PC-3 (cell line): ENCODE results near the gene GRIK1.

Experiments used
- EZH2 ChIP-seq: fragments of 300-600 bp; sonication (generic); IDR thresholded peaks from one replicate; pipeline ENCODE4 v1.6.1; 2017; ENCODE audit warnings: antibody characterized with exemption, mild to moderate bottlenecking, low read length; ENCODE audit not compliant: unreplicated experiment
- EZH2phosphoT487 ChIP-seq: fragments of 300-600 bp; sonication (generic); IDR thresholded peaks from 2 replicates; pipeline ENCODE4 v1.6.1; 2018; ENCODE audit warnings: mild to moderate bottlenecking, antibody characterized with exemption, low read length, borderline replicate concordance
- TF ChIP-seq, protein P1 (sequence below): fragments of 300-600 bp; sonication (generic); conservative IDR thresholded peaks from 2 replicates; pipeline ENCODE4 v1.5.1; 2017; ENCODE audit warnings: antibody characterized with exemption, low read depth, mild to moderate bottlenecking, low read length

DNA sequence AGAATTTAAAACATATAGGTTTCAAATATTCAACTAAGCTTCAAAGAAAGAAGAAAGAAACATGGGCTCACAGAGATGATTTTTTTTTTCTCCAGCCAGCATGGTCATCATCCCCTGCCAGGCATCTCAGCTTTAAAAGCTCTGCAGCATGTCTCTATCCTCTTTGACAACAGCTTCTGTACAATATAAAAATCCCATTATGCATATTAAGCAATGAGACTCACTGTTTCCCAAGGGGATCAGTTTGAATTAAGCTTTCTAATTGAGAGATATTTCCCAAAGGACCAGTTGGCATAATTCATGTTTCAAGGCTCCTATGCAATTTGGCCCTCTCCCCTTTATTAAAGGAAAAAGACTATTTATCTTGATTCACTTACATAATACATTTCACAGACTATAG lies 220.3 kb downstream of the GRIK1 start:
- no peak for TF ChIP-seq EZH2phosphoT487
- TF ChIP-seq, protein P1, sequence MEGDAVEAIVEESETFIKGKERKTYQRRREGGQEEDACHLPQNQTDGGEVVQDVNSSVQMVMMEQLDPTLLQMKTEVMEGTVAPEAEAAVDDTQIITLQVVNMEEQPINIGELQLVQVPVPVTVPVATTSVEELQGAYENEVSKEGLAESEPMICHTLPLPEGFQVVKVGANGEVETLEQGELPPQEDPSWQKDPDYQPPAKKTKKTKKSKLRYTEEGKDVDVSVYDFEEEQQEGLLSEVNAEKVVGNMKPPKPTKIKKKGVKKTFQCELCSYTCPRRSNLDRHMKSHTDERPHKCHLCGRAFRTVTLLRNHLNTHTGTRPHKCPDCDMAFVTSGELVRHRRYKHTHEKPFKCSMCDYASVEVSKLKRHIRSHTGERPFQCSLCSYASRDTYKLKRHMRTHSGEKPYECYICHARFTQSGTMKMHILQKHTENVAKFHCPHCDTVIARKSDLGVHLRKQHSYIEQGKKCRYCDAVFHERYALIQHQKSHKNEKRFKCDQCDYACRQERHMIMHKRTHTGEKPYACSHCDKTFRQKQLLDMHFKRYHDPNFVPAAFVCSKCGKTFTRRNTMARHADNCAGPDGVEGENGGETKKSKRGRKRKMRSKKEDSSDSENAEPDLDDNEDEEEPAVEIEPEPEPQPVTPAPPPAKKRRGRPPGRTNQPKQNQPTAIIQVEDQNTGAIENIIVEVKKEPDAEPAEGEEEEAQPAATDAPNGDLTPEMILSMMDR: no peak
- no peak for TF ChIP-seq EZH2
